BE2C (cell line): ENCODE data around the gene IQCN.

Experiments used
- DNase-seq: peaks from one replicate; pipeline ENCODE4 v3.0.0-alpha.2; 2020
- H3K27me3 ChIP-seq: fragments of 250-450 bp; sonication (Bioruptor Pico); 2 replicates; pipeline ENCODE4 v1.5.1; 2020; ENCODE audit warnings: mild to moderate bottlenecking
- H3K36me3 ChIP-seq: fragments of 250-450 bp; sonication (Bioruptor Pico); 2 replicates; pipeline ENCODE4 v1.5.1; 2020; ENCODE audit warnings: mild to moderate bottlenecking
- H3K4me1 ChIP-seq: fragments of 250-450 bp; sonication (Bioruptor Pico); 2 replicates; pipeline ENCODE4 v1.5.1; 2020
- H3K4me3 ChIP-seq: 2 replicates; pipeline ENCODE4 v1.5.1; 2011; ENCODE audit warnings: low read depth, low read length
- H3K9me3 ChIP-seq: fragments of 250-450 bp; sonication (Bioruptor Pico); 2 replicates; pipeline ENCODE4 v1.5.1; 2020
- CTCF ChIP-seq: IDR thresholded peaks from 2 replicates; pipeline ENCODE4 v1.5.1; 2012; ENCODE audit warnings: mild to moderate bottlenecking, low read depth, low read length

Gene IQCN

GRCh38 chr19:18295034-18295451, 20.8 kb upstream of the IQCN start:
- H3K36me3 ChIP-seq = no peaks in the 10 kb centered on the region
- no peaks in the 10 kb centered on the region for H3K9me3 ChIP-seq
- no peak for TF ChIP-seq CTCF
- H3K27me3 ChIP-seq = no peaks in the 10 kb centered on the region
- no peak for DNase-seq
- H3K4me1 ChIP-seq = peaks cover 20% of the 10 kb centered on the region
- no peak overlapping the region for H3K4me3 ChIP-seq

GRCh38 chr19:18294467-18294864, 20.2 kb upstream of the IQCN start:
- Histone ChIP-seq H3K4me3 (no peak overlapping the region), H3K27me3 (no peaks in the 10 kb centered on the region), H3K36me3 (no peaks in the 10 kb centered on the region), H3K4me1 (peaks cover 20% of the 10 kb centered on the region), H3K9me3 (no peaks in the 10 kb centered on the region)
- DNase-seq = peak; percentile 88
- no peak for TF ChIP-seq CTCF

- peaks cover 20% of the 10 kb centered on the region for H3K4me1 ChIP-seq
- H3K27me3 ChIP-seq = no peaks in the 10 kb centered on the region
- no peak for DNase-seq
- no peaks in the 10 kb centered on the region for H3K9me3 ChIP-seq
- no peak for TF ChIP-seq CTCF
- H3K36me3 ChIP-seq = no peaks in the 10 kb centered on the region
- H3K4me3 ChIP-seq = no peak overlapping the region
Measured at GRCh38 chr19:18293642-18294466, 19.6 kb upstream of the IQCN start.

- Histone ChIP-seq H3K9me3 (no peaks in the 10 kb centered on the region), H3K4me1 (peaks cover 20% of the 10 kb centered on the region), H3K4me3 (peak overlapping the region; percentile 74), H3K36me3 (no peaks in the 10 kb centered on the region), H3K27me3 (no peaks in the 10 kb centered on the region)
- TF ChIP-seq CTCF = no peak
- DNase-seq = peak; percentile 79
Measured at GRCh38 chr19:18292810-18293641, 18.8 kb upstream of the IQCN start.

- Histone ChIP-seq H3K4me1 (peaks cover 20% of the 10 kb centered on the region), H3K36me3 (no peaks in the 10 kb centered on the region), H3K9me3 (no peaks in the 10 kb centered on the region), H3K27me3 (no peaks in the 10 kb centered on the region), H3K4me3 (peak overlapping the region; percentile 74)
- TF ChIP-seq CTCF = no peak
- DNase-seq = no peak
Measured at GRCh38 chr19:18292462-18292809, 18.2 kb upstream of the IQCN start.
